ENCODE data around the gene SPOCK1.
"Not testable (repeated sequence)": the region's sequence is repeated elsewhere in the genome, so short reads cannot be mapped to it uniquely, and the experiment has no call there.

The SPOCK1 gene

DNA sequence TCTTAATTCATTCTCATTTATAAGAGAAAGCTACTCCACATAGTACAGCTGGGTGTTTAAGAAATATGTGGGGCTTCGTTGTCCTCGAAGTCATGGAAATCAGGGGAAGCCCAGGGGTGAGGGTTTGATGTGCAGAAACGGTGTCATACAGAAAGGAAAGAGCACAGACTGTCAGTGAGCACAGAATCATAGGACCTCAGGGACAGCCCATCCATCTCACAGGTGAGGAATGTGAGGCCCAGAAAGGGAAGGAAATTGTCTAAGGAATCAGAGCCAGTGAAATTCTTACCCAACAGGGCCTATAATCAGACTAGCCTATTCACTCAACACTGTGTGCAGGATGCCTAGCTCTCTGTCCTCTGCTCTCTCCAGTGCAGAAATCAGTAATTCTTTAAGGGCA is 535.6 kb downstream of the SPOCK1 start:
- no peak overlapping the region for H3K4me3 ChIP-seq (ENCODE audit: low read depth, low read length)
- TF ChIP-seq, protein P1, sequence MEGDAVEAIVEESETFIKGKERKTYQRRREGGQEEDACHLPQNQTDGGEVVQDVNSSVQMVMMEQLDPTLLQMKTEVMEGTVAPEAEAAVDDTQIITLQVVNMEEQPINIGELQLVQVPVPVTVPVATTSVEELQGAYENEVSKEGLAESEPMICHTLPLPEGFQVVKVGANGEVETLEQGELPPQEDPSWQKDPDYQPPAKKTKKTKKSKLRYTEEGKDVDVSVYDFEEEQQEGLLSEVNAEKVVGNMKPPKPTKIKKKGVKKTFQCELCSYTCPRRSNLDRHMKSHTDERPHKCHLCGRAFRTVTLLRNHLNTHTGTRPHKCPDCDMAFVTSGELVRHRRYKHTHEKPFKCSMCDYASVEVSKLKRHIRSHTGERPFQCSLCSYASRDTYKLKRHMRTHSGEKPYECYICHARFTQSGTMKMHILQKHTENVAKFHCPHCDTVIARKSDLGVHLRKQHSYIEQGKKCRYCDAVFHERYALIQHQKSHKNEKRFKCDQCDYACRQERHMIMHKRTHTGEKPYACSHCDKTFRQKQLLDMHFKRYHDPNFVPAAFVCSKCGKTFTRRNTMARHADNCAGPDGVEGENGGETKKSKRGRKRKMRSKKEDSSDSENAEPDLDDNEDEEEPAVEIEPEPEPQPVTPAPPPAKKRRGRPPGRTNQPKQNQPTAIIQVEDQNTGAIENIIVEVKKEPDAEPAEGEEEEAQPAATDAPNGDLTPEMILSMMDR (IDR thresholded peaks at IDR 0.05; ENCODE audit: control insufficient read depth, extremely low read depth, insufficient read depth): no peak
- no peak for DNase-seq (ENCODE audit: low read depth)

DNA sequence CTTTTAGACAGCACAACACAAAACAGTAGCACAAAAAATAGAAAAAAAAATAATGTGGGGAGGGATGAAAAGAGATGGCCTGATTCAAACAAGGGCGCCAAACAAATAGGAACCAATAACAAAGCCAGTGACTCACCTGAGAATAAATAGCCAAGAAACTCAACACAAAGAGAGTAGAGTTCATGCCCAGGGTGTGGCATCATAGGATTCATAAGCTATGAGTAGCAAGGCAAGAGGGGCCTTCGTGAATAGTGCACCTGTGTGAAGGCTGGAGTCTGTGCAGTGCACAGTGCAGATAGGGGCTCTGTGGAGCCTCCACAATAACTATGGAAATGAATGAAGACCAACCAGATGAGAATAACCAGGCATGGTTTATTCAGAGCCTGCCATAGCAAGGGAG is 541.7 kb downstream of the SPOCK1 start:
- no peak for DNase-seq (ENCODE audit: low read depth)
- TF ChIP-seq, protein P1 (IDR thresholded peaks at IDR 0.05; ENCODE audit: control insufficient read depth, extremely low read depth, insufficient read depth): no peak
- no peak overlapping the region for H3K4me3 ChIP-seq (ENCODE audit: low read depth, low read length)

DNA sequence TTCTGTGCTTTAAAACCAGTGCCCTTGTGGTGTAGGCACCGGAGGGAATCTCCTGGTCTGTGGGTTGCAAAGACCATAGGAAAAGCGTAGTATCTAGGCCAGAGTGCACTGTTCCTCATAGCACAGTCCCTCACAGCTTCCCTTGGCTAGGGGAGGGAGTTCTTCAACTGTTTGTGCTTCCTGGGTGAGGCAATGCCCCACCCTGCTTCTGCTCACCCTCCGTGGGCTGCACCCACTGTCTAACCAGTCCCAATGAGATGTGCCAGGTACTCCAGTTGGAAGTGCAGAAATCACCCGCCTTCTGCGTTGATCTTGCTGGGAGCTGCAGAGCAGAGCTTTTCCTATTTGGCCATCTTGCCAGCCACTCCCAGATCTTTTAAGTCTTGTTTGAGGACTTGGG is 545.0 kb downstream of the SPOCK1 start:
- DNase-seq (ENCODE audit: low read depth); H3K4me3 ChIP-seq (ENCODE audit: low read depth, low read length): not testable (repeated sequence)

DNA sequence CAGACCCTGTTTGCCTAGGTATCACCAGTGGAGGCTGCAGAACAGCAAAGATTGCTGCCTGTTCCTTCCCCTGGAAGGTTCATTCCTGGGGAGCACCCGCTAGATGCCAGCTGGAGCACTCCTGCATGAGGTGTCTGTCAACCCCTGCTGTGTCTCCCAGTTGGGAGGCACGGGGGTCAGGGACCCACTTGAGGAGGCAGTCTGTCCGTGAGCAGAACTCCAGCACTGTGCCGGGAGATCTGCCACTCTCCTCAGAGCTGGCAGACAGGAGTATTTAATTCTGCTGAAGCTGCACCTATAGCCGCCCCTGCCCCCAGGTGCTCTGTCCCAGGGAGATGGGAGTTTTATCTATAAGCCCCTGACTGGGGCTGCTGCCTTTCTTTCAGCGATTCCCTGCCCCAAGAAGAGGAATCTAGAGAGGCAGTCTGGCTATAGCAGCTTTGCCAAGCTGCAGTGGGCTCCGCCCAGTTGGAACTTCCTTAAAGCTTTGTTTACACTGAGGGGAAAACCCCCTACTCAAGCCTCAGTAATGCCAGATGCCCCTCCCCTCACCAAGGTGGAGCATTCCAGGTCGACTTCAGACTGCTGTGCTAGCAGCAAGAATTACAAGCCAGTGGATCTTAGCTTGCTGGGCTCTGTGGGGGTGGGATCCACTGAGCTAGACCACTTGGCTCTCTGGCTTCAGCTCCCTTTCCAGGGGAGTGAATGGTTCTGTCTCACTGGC is 545.6 kb downstream of the SPOCK1 start:
- peak; percentile 1 for DNase-seq (ENCODE audit: low read depth)
- not testable (repeated sequence) for H3K4me3 ChIP-seq (ENCODE audit: low read depth, low read length)

DNA sequence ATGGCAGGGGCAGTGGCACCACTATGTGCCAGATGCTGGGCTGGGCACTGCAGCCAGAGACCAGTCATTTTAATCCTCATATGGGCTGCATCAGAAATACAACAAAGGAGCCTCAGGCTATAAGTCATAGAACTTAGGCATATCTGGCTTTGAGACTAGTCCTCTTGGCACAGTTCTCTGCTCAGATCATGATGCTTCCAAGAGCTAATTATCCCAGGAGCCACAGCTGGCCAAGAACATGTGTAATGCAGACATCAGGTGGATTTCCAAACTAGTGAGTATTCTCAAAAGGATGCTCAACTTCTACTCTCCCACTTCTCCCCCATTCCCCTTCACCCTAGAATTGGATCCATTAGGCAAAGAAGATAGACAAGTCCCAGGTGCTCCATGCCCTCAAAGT is 571.6 kb downstream of the SPOCK1 start:
- TF ChIP-seq, protein P1 (IDR thresholded peaks at IDR 0.05; ENCODE audit: control insufficient read depth, extremely low read depth, insufficient read depth): no peak
- H3K4me3 ChIP-seq (ENCODE audit: low read depth, low read length): no peak overlapping the region
- DNase-seq (ENCODE audit: low read depth): no peak

DNA sequence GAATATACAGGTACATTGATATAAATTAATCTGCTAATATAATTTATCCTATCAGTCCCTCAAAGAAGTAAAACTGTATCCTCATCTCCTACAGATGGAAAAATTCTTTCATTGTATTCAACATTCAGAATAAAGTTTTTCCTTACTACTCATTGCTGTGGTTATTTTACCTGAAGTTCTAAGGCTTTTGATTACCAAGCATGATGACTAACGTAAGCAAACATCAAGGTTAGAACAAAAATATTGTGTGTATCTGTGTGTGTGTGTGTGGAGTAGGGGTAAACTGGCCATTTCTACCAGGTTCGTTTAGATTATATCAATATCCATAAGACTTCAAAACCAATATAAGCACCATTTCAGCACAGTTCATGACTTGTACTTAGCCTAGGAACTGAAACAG is 573.1 kb downstream of the SPOCK1 start:
- no peak overlapping the region for H3K4me3 ChIP-seq (ENCODE audit: low read depth, low read length)
- DNase-seq (ENCODE audit: low read depth): no peak
- TF ChIP-seq, protein P1 (IDR thresholded peaks at IDR 0.05; ENCODE audit: control insufficient read depth, extremely low read depth, insufficient read depth): no peak
